NCI-H146 (cell line): ENCODE data around the gene SLC11A2.
"Not testable (repeated sequence)": the region's sequence is repeated elsewhere in the genome, so short reads cannot be mapped to it uniquely, and the experiment has no call there.

Experiments
- DNase-seq: peaks from one replicate; lab custom pipeline; 2025; lab: John Stamatoyannopoulos, UW

The SLC11A2 gene

GRCh38 chr12:50990147-50990727 is 35.9 kb downstream of the SLC11A2 start:
- no peak for DNase-seq

GRCh38 chr12:50988871-50989270 is 37.3 kb downstream of the SLC11A2 start:
- no peak for DNase-seq

- DNase-seq = no peak
Observed at GRCh38 chr12:50988051-50988450, 38.1 kb downstream of the SLC11A2 start.

GRCh38 chr12:50986966-50987737 is 39.0 kb downstream of the SLC11A2 start:
- peak; percentile 28 for DNase-seq

- no peak for DNase-seq
Observed at GRCh38 chr12:50985322-50985721, 40.9 kb downstream of the SLC11A2 start.

- DNase-seq = no peak
Observed at GRCh38 chr12:50984586-50985298, 41.4 kb downstream of the SLC11A2 start.

- no peak for DNase-seq
Observed at GRCh38 chr12:50981319-50982239, 44.6 kb downstream of the SLC11A2 start.

GRCh38 chr12:50980545-50980944 is 45.6 kb downstream of the SLC11A2 start:
- no peak for DNase-seq

- DNase-seq = no peak
Observed at GRCh38 chr12:50979369-50980052, 46.7 kb downstream of the SLC11A2 start.

- no peak for DNase-seq
Observed at GRCh38 chr12:50971946-50972345, 54.2 kb downstream of the SLC11A2 start.

GRCh38 chr12:50964432-50964831 is 61.8 kb downstream of the SLC11A2 start:
- DNase-seq = no peak

- DNase-seq = no peak
Observed at GRCh38 chr12:50961708-50962107, 64.5 kb downstream of the SLC11A2 start.

GRCh38 chr12:50960130-50960529 is 66.1 kb downstream of the SLC11A2 start:
- DNase-seq = no peak

- DNase-seq = no peak
Observed at GRCh38 chr12:50955697-50956096, 70.5 kb downstream of the SLC11A2 start.

- DNase-seq = no peak
Observed at GRCh38 chr12:50955288-50955687, 70.9 kb downstream of the SLC11A2 start.

- not testable (repeated sequence) for DNase-seq
Observed at GRCh38 chr12:50954789-50955188, 71.4 kb downstream of the SLC11A2 start.

- DNase-seq = peak; percentile 88
Observed at GRCh38 chr12:50953047-50953446, 73.1 kb downstream of the SLC11A2 start.

- no peak for DNase-seq
Observed at GRCh38 chr12:50952510-50952909, 73.7 kb downstream of the SLC11A2 start, which contains the start of gene HIGD1C. Gene HIGD1C, plus strand, starts transcription at chr12:50952544. Its CDS starts 1,455 bp downstream, at chr12:50953999.

GRCh38 chr12:50951112-50951511 is 75.1 kb downstream of the SLC11A2 start:
- DNase-seq = no peak

GRCh38 chr12:50949801-50950302 is 76.3 kb downstream of the SLC11A2 start:
- DNase-seq = no peak

- DNase-seq = no peak
Observed at GRCh38 chr12:50948798-50949197, 77.4 kb downstream of the SLC11A2 start.
